Measurements from ENCODE around the gene NANS. TPM values are rescaled to one million over a fixed set of nuclear protein-coding genes. Genes with fewer than 3 reads are reported as not detected.

NANS gene
- total and polyA plus RNA-seq, 12 donors: 20.0 to 141 (median 30.9) TPM

GRCh38 chr9:98038958-98039357, 17.6 kb upstream of the NANS start:
- no peak for DNase-seq
- intact Hi-C loops (cut with DNase I): loop anchor here in 7 of 10 donors (5.0 to 10.0 kb wide), 6 partner anchors 54 to 324 kb away; partner anchors contain the start of genes ANP32B (in 4 of the 7), TRMO (in 2 of the 7) and TBC1D2 (in 1 of the 7)
- Histone ChIP-seq H3K27ac (no peak overlapping the region), H3K4me3 (no peak overlapping the region), H3K9me3 (no peaks in the 10 kb centered on the region), H3K4me1 (peaks cover 0 to 22% (median 15%) of the 10 kb centered on the region in 9 donors), H3K36me3 (no peaks in the 10 kb centered on the region), H3K27me3 (peaks cover 0 to 2% (median 0%) of the 10 kb centered on the region in 7 donors)
- TF ChIP-seq, protein P1, sequence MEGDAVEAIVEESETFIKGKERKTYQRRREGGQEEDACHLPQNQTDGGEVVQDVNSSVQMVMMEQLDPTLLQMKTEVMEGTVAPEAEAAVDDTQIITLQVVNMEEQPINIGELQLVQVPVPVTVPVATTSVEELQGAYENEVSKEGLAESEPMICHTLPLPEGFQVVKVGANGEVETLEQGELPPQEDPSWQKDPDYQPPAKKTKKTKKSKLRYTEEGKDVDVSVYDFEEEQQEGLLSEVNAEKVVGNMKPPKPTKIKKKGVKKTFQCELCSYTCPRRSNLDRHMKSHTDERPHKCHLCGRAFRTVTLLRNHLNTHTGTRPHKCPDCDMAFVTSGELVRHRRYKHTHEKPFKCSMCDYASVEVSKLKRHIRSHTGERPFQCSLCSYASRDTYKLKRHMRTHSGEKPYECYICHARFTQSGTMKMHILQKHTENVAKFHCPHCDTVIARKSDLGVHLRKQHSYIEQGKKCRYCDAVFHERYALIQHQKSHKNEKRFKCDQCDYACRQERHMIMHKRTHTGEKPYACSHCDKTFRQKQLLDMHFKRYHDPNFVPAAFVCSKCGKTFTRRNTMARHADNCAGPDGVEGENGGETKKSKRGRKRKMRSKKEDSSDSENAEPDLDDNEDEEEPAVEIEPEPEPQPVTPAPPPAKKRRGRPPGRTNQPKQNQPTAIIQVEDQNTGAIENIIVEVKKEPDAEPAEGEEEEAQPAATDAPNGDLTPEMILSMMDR (IDR thresholded peaks at IDR 0.05): no peak
- no peak for ATAC-seq
- WGBS, 2 donors: 75 to 76% methylated on average over 8 of the region's 8 CpGs

- DNase-seq (no peak), ATAC-seq (no peak)
- Histone ChIP-seq H3K27me3 (peaks cover 0 to 2% (median 0%) of the 10 kb centered on the region in 7 donors), H3K9me3 (no peaks in the 10 kb centered on the region), H3K4me1 (peaks cover 0 to 21% (median 14%) of the 10 kb centered on the region in 9 donors), H3K36me3 (no peaks in the 10 kb centered on the region), H3K4me3 (no peak overlapping the region), H3K27ac (no peak overlapping the region)
- intact Hi-C loops (cut with DNase I): loop anchor here in 7 of 10 donors (5.0 to 10.0 kb wide), 6 partner anchors 55 to 325 kb away; partner anchors contain the start of genes ANP32B (in 4 of the 7), TRMO (in 2 of the 7) and TBC1D2 (in 1 of the 7)
- WGBS, 2 donors: 75 to 79% methylated on average over 10 of the region's 10 CpGs
- TF ChIP-seq, protein P1 (IDR thresholded peaks at IDR 0.05): no peak
Measured at GRCh38 chr9:98039607-98040017, 16.9 kb upstream of the NANS start.

- Histone ChIP-seq H3K27ac (no peak overlapping the region), H3K36me3 (no peaks in the 10 kb centered on the region), H3K27me3 (peaks cover 0 to 2% (median 0%) of the 10 kb centered on the region in 7 donors), H3K9me3 (no peaks in the 10 kb centered on the region), H3K4me3 (no peak overlapping the region), H3K4me1 (peaks cover 0 to 23% (median 12%) of the 10 kb centered on the region in 9 donors)
- TF ChIP-seq, protein P1 (IDR thresholded peaks at IDR 0.05): no peak
- WGBS, 2 donors: 95 to 96% methylated on average over 6 of the region's 6 CpGs
- intact Hi-C loops (cut with DNase I): no loop called here
- ATAC-seq (no peak), DNase-seq (no peak)
Measured at GRCh38 chr9:98040212-98040611, 16.3 kb upstream of the NANS start.

- 76 to 85% methylated on average over 5 of the region's 5 CpGs for whole genome bisulfite sequencing, 2 donors
- H3K9me3 ChIP-seq: no peaks in the 10 kb centered on the region
- H3K4me3 ChIP-seq: no peak overlapping the region
- peaks cover 0 to 17% (median 0%) of the 10 kb centered on the region in 9 donors for H3K4me1 ChIP-seq
- peaks cover 0 to 2% (median 0%) of the 10 kb centered on the region in 7 donors for H3K27me3 ChIP-seq
- TF ChIP-seq, protein P1 (IDR thresholded peaks at IDR 0.05): no peak
- intact Hi-C loops (cut with DNase I): no loop called here
- ATAC-seq (no peak), DNase-seq (no peak)
- H3K27ac ChIP-seq: no peak overlapping the region
- H3K36me3 ChIP-seq: no peaks in the 10 kb centered on the region
Measured at GRCh38 chr9:98043915-98044314, 12.6 kb upstream of the NANS start.

All from heart right ventricle (tissue), 16 donors.